Esophagus muscularis mucosa (tissue), 3 donors: Measurements from ENCODE around the gene NIBAN1.

Source experiments
- POLR2A ChIP-seq: fragments of 450-650 bp; IDR thresholded peaks from one replicate; pipeline ENCODE4 v1.6.1; 2017; ENCODE audit warnings: antibody characterized with exemption, moderate library complexity, mild to moderate bottlenecking, low read depth
- TF ChIP-seq, protein P1 (sequence below), 3 experiments: fragments of 200-600 bp in 2 of 3; fragments of 450-650 bp in 1 of 3; sonication (generic) in 2 of 3; IDR thresholded peaks; one replicate each; pipeline ENCODE4 v1.5.1; 2017 to 2019; ENCODE audit warnings: antibody characterized with exemption in 3 of 3, mild to moderate bottlenecking in 2 of 3, moderate library complexity in 1 of 3

DNA sequence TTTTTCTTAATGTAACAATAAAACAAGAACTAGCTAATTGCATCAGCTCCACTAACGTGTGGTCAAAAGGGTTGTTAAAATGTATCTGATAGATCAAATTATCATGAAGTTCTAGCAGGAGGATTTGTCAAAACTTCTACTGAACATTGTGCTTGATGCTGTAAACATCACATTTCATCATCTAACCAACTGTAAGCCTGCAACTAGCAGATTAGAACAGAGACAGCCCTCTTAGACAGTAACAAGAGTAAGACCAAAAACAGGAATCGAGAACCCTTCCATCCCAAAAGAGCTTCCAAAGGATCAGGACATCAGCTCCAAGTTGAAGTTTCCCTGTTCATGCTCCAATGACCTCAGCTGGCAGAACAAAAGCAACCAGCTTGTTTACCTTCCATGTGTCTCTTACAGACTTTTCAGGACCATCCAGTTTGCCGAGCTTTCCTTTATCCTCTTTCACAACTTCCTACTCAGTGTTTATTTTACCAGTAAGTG lies 44.6 kb downstream of the NIBAN1 start:
- TF ChIP-seq POLR2A, result no peak
- TF ChIP-seq, protein P1, sequence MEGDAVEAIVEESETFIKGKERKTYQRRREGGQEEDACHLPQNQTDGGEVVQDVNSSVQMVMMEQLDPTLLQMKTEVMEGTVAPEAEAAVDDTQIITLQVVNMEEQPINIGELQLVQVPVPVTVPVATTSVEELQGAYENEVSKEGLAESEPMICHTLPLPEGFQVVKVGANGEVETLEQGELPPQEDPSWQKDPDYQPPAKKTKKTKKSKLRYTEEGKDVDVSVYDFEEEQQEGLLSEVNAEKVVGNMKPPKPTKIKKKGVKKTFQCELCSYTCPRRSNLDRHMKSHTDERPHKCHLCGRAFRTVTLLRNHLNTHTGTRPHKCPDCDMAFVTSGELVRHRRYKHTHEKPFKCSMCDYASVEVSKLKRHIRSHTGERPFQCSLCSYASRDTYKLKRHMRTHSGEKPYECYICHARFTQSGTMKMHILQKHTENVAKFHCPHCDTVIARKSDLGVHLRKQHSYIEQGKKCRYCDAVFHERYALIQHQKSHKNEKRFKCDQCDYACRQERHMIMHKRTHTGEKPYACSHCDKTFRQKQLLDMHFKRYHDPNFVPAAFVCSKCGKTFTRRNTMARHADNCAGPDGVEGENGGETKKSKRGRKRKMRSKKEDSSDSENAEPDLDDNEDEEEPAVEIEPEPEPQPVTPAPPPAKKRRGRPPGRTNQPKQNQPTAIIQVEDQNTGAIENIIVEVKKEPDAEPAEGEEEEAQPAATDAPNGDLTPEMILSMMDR (IDR thresholded peaks at IDR 0.05), result no peak
